KMS-11 (cell line): ENCODE measurements around the gene LCMT1.
A peak's percentile ranks its signal among the peaks of the same experiment; 100 is the strongest.
"Not testable (repeated sequence)": the region's sequence is repeated elsewhere in the genome, so short reads cannot be mapped to it uniquely, and the experiment has no call there.

ENCODE experiments used
- H2AFZ ChIP-seq: fragments of 200-600 bp; sonication (generic); 2 replicates; pipeline ENCODE4 v1.6.1; 2016; ENCODE audit warnings: antibody characterized with exemption, mixed run types, low read depth
- H3K27ac ChIP-seq: fragments of 200-600 bp; sonication (generic); 2 replicates; pipeline ENCODE4 v1.6.1; 2016; ENCODE audit warnings: mild to moderate bottlenecking, mixed run types
- H3K27me3 ChIP-seq: fragments of 200-600 bp; sonication (generic); 2 replicates; pipeline ENCODE4 v1.6.1; 2017; ENCODE audit warnings: mild to moderate bottlenecking, low read depth, mixed run types, moderate library complexity; ENCODE audit not compliant: insufficient read depth
- H3K36me3 ChIP-seq: fragments of 200-600 bp; sonication (generic); 2 replicates; pipeline ENCODE4 v1.6.1; 2017; ENCODE audit warnings: mild to moderate bottlenecking, mixed run types; ENCODE audit not compliant: insufficient read depth
- H3K4me1 ChIP-seq: fragments of 200-600 bp; sonication (generic); 2 replicates; pipeline ENCODE4 v1.6.1; 2016; ENCODE audit warnings: mild to moderate bottlenecking, low read depth, mixed run types; ENCODE audit not compliant: poor library complexity, severe bottlenecking
- H3K4me2 ChIP-seq: fragments of 200-600 bp; sonication (generic); 2 replicates; pipeline ENCODE4 v1.7.0; 2016; ENCODE audit warnings: mild to moderate bottlenecking, mixed run types
- H3K4me3 ChIP-seq: fragments of 200-600 bp; sonication (generic); IDR thresholded peaks from 2 replicates; pipeline ENCODE4 v1.6.1; 2017; ENCODE audit warnings: low read depth, low read length, mixed read lengths; ENCODE audit not compliant: insufficient read depth
- H3K79me2 ChIP-seq: fragments of 200-600 bp; sonication (generic); 2 replicates; pipeline ENCODE4 v1.6.1; 2016; ENCODE audit warnings: low read depth, mixed run types; ENCODE audit not compliant: insufficient read depth
- H3K9ac ChIP-seq: fragments of 200-600 bp; sonication (generic); 2 replicates; pipeline ENCODE4 v1.6.1; 2016; ENCODE audit warnings: mild to moderate bottlenecking, mixed run types
- H4K20me1 ChIP-seq: fragments of 200-600 bp; sonication (generic); 2 replicates; pipeline ENCODE4 v1.6.1; 2016; ENCODE audit warnings: mild to moderate bottlenecking, mixed run types; ENCODE audit not compliant: insufficient read depth
- TF ChIP-seq, protein P1 (sequence below): fragments of 200-600 bp; sonication (generic); conservative IDR thresholded peaks from 2 replicates; pipeline ENCODE4 v1.6.1; 2017; ENCODE audit warnings: low read depth, mild to moderate bottlenecking, antibody characterized with exemption, low read length, moderate library complexity, mixed read lengths

The LCMT1 gene

DNA sequence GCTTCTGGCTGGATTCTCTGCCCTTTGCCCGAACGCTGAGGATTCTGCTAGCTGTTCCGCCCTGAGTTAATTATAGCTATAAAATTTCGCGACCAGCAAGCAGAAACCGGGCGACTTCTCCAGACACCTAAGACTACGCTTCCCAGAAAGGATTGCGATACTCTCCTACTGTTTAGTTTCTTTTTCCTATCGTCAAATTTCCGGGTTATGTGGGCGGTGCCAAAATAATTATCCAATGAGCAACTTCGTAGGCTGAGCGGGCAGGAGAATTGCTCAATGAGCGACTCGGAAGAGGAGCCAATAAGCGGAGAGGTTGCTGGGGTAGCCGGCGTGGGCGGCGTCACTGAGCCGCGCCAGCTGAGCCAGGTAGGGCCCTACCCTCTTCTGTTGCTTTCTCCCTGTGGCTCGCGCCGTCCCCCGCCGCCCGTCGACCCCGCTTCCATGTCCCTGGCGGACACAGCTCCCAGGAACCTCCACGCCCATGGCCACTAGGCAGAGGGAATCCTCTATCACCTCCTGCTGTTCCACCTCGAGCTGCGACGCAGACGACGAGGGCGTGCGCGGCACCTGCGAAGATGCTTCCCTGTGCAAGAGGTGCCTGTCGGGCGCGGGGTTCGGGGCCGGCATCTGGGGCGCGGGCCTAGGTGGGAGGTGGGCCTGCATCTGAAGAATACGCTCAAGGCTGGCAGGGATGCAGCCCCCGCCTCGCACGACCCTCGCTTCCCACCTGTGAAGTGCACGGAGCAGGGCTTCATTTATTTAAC lies at the start of gene LCMT1:
LCMT1 (plus strand) TSS at position 340 of the 764 bp plus-strand sequence; CDS start at position 482, 142 bp downstream.
- Histone ChIP-seq H3K27ac (no peak within 1 kb of the TSS), H3K4me2 (peak within 1 kb of the TSS; percentile 73), H3K79me2 (0 out of 2 replicates have a peak, but pooled peaks cover 6% of the 10 kb centered on the region), H3K9ac (peak within 1 kb of the TSS; percentile 53; the same call in 1 of the 2 replicates), H3K4me1 (peaks cover 9% of the 10 kb centered on the region), H2AFZ (peak within 1 kb of the TSS; percentile 83), H3K27me3 (no peaks in the 10 kb centered on the region), H3K36me3 (no peaks in the 10 kb centered on the region), H4K20me1 (no peaks in the 10 kb centered on the region), H3K4me3 (no peak within 1 kb of the TSS)
- TF ChIP-seq, protein P1, sequence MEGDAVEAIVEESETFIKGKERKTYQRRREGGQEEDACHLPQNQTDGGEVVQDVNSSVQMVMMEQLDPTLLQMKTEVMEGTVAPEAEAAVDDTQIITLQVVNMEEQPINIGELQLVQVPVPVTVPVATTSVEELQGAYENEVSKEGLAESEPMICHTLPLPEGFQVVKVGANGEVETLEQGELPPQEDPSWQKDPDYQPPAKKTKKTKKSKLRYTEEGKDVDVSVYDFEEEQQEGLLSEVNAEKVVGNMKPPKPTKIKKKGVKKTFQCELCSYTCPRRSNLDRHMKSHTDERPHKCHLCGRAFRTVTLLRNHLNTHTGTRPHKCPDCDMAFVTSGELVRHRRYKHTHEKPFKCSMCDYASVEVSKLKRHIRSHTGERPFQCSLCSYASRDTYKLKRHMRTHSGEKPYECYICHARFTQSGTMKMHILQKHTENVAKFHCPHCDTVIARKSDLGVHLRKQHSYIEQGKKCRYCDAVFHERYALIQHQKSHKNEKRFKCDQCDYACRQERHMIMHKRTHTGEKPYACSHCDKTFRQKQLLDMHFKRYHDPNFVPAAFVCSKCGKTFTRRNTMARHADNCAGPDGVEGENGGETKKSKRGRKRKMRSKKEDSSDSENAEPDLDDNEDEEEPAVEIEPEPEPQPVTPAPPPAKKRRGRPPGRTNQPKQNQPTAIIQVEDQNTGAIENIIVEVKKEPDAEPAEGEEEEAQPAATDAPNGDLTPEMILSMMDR, result no peak

- no peak overlapping the region for H2AFZ ChIP-seq
- TF ChIP-seq, protein P1, result no peak
These were observed 48.4 kb upstream of the LCMT1 start for GRCh38 chr16:25063102-25063501.

GRCh38 chr16:25063865-25064264 lies 47.7 kb upstream of the LCMT1 start:
- no peaks in the 10 kb centered on the region; the same call in 1 of the 2 replicates for H3K27me3 ChIP-seq
- no peak overlapping the region for H3K9ac ChIP-seq
- H4K20me1 ChIP-seq, result no peaks in the 10 kb centered on the region
- no peak overlapping the region for H3K4me2 ChIP-seq
- no peaks in the 10 kb centered on the region for H3K36me3 ChIP-seq
- no peak overlapping the region for H3K4me3 ChIP-seq
- TF ChIP-seq, protein P1, result no peak
- no peaks in the 10 kb centered on the region for H3K79me2 ChIP-seq
- H2AFZ ChIP-seq, result no peak overlapping the region
- peaks cover 7% of the 10 kb centered on the region for H3K4me1 ChIP-seq
- H3K27ac ChIP-seq, result no peak overlapping the region

More at GRCh38 chr16:25063102-25063501, 48.4 kb upstream of the LCMT1 start:
- Histone ChIP-seq H3K9ac (no peak overlapping the region), H3K4me2 (no peak overlapping the region), H3K4me3 (no peak overlapping the region), H3K27ac (no peak overlapping the region), H4K20me1 (no peaks in the 10 kb centered on the region), H3K36me3 (no peaks in the 10 kb centered on the region), H3K4me1 (peaks cover 7% of the 10 kb centered on the region), H3K79me2 (no peaks in the 10 kb centered on the region), H3K27me3 (no peaks in the 10 kb centered on the region)

GRCh38 chr16:25064281-25064680 lies 47.3 kb upstream of the LCMT1 start:
- not testable (repeated sequence) for H3K4me2 ChIP-seq, H3K36me3 ChIP-seq

DNA sequence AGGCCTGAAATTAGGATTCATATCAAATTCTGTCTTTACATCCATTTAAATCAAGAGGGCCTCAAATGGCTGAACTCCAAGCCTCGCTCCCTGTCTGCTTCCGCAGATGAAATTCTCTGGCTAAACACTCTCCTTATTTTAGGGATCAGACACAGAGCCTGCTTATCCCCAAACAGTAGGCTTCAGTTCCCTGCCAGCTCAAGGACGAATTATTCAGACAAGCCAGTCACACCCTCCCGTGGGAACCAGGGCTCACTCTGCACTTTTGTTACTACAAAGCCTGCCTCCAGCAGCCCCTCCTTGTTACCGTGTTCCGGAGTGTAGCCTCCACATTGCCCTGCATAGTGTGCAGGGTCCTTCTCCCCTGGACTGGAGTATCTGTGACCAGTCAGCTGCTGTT lies 46.6 kb upstream of the LCMT1 start:
- TF ChIP-seq, protein P1, result no peak
- Histone ChIP-seq H4K20me1 (no peaks in the 10 kb centered on the region), H3K4me2 (no peak overlapping the region), H3K27ac (no peak overlapping the region), H3K79me2 (no peaks in the 10 kb centered on the region), H3K27me3 (no peaks in the 10 kb centered on the region; the same call in 1 of the 2 replicates), H3K4me3 (no peak overlapping the region), H3K9ac (no peak overlapping the region), H3K4me1 (peaks cover 7% of the 10 kb centered on the region), H2AFZ (no peak overlapping the region), H3K36me3 (no peaks in the 10 kb centered on the region)

More at GRCh38 chr16:25064281-25064680, 47.3 kb upstream of the LCMT1 start:
- not testable (repeated sequence) for H4K20me1 ChIP-seq, H3K4me1 ChIP-seq, H3K9ac ChIP-seq, H2AFZ ChIP-seq, H3K4me3 ChIP-seq, H3K27ac ChIP-seq, H3K79me2 ChIP-seq, H3K27me3 ChIP-seq
